LNCaP clone FGC (cell line): Measurements from ENCODE around the gene CFAP45.

Experiments used
- DNase-seq: peaks from one replicate; pipeline ENCODE4 v3.0.0-alpha.2; 2011; ENCODE audit warnings: low read depth
- H3K4me3 ChIP-seq: 2 replicates; pipeline ENCODE4 v1.5.1; 2011; ENCODE audit warnings: mild to moderate bottlenecking, low read depth, low read length, control low read depth
- TF ChIP-seq, protein P1 (sequence below): IDR thresholded peaks from 2 replicates; pipeline ENCODE4 v1.5.1; 2012; ENCODE audit warnings: mild to moderate bottlenecking; ENCODE audit not compliant: control insufficient read depth, insufficient read depth; ENCODE audit errors: extremely low read depth

CFAP45 gene

DNA sequence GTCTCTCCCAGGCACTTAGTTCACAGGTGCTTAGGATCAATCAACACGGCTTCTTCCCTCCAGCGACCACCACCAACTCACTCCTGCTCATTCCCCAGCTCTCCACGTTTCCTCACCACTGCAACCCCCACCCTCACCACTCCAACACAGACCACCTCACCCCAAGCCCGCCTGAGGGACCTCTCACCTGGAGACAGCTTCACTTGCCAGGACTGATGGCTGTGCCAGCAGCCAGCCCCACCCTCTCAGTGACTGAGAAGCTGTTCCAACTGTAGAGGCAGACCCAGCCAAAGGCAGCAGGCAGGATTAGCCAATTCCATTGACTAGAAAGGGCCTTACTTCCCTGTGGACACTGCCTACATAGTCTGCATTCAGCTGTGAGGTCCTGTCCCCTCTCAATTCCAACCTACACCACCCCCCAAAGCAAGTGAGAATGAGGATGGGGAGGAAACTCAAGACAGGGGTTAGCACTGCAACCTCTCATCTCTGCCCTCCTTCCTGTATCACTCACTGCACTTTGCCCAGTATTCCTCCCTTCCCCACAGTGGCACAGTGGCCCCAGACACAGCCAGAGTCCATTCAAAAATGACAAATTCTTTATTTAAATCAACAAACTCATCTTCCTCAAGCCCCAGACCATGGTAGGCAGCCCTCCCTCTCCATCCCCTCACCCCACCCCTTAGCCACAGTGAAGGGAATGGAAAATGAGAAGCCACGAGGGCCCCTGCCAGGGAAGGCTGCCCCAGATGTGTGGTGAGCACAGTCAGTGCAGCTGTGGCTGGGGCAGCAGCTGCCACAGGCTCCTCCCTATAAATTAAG, 17.8 kb upstream of the CFAP45 start:
- TF ChIP-seq, protein P1, sequence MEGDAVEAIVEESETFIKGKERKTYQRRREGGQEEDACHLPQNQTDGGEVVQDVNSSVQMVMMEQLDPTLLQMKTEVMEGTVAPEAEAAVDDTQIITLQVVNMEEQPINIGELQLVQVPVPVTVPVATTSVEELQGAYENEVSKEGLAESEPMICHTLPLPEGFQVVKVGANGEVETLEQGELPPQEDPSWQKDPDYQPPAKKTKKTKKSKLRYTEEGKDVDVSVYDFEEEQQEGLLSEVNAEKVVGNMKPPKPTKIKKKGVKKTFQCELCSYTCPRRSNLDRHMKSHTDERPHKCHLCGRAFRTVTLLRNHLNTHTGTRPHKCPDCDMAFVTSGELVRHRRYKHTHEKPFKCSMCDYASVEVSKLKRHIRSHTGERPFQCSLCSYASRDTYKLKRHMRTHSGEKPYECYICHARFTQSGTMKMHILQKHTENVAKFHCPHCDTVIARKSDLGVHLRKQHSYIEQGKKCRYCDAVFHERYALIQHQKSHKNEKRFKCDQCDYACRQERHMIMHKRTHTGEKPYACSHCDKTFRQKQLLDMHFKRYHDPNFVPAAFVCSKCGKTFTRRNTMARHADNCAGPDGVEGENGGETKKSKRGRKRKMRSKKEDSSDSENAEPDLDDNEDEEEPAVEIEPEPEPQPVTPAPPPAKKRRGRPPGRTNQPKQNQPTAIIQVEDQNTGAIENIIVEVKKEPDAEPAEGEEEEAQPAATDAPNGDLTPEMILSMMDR: no peak
- H3K4me3 ChIP-seq: no peak overlapping the region
- DNase-seq: no peak

DNA sequence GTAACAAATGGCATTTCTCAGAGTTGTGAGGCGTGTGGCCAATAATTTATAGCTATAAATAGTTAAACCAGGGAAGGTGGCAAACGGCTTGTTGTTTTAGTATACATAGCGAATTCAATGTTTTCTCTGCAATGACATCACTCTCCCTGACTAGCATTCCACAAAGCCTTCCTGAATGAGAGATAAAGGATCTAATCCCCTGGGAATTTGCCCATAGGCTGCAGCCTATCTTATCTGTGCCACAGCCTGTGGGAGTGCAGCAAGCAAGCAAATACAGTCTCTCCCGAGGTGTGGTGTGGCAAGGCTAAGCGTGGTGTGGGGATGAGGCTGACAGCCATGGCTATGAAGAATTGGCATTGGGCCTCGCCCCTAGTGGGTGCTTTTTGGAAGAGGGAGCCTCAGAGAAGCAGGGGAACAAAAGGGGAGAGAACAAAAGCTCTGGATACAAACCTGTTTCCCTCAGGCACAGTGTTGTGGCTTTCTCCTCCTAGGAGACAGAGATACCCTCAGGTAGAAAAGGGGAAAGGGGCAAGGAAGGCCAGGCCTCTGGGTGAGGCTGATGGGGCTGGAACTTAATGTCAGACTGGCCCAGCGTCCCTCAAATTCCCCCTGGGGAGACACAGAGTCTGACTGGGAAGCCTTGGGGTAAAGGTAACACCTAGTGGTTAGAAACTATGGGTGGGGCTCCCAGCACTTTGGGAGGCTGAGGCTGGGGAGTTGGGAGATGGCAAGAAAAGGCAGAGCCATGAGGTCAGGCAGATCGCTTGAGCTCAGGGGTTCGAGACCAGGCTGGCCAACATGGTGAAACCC, 16.5 kb upstream of the CFAP45 start:
- peak; percentile 97 for DNase-seq
- no peak overlapping the region for H3K4me3 ChIP-seq
- TF ChIP-seq, protein P1: no peak

DNA sequence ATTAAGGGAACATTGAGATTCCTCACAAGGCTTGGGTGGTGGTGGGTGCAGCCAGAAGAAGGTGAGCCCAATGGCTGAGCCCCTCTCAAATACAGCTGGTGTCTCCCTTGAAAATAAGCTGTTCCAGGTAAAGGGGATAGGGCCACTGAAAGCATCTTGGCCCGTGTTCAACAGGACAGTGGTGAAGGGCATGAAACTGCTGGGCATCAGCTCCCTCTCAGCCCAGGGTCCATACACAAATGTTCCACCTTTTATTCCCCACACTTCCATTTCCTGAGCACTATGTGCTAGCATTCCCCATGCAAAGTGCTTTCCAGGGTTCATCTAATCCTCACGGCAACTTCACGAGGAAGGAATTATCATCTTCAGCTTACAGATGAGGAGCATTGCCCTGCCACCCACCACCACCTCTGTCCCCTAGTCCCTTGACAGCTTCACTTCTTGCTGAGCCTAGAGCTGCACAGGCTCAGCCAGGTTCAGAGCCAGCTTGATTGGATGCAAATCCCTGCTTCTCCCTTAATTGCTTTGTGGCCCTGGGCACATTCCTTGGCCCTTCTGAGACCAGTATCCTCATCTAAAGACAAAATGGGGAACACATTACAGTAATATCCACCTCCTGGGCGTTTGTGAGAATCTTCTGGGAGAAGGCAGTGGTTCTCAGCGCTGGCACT, 15.7 kb upstream of the CFAP45 start:
- no peak for DNase-seq
- TF ChIP-seq, protein P1: no peak
- H3K4me3 ChIP-seq: no peak overlapping the region

DNA sequence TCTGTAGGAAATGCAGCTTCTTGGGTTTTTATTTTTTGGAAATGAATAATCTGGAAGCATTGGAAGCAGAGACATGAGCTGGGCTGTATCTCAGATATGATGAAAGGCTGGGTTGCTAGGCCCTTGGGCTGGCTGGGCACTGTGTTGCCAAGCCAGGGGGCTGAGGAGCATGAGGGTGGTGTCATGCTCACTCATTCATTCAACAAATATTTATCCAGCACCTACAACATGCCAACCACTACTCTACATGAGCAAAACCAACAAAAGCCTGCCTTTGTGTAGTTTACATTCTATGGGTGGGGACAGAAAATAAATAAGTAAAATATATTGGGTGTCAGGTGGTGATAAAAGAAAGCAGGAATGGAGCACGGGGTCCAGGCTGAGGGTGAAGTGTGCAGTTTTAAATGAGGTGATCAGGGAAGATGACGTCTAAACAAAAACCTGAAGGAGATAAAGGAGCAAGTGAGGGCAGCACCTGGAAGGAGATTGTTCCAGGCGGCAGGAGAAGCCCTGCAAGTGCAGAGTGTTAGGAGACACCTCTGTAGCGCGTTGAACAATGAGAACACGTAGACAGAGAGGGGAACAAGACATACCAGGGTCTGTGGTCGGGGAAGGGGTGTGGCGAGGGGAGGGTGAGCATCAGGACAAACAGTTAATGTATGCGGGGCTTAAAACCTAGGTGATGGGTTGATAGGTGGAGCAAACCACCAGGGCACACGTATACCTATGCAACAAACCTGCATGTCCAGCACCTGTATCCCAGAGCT, 14.5 kb upstream of the CFAP45 start:
- TF ChIP-seq, protein P1: no peak
- H3K4me3 ChIP-seq: no peak overlapping the region
- no peak for DNase-seq

DNA sequence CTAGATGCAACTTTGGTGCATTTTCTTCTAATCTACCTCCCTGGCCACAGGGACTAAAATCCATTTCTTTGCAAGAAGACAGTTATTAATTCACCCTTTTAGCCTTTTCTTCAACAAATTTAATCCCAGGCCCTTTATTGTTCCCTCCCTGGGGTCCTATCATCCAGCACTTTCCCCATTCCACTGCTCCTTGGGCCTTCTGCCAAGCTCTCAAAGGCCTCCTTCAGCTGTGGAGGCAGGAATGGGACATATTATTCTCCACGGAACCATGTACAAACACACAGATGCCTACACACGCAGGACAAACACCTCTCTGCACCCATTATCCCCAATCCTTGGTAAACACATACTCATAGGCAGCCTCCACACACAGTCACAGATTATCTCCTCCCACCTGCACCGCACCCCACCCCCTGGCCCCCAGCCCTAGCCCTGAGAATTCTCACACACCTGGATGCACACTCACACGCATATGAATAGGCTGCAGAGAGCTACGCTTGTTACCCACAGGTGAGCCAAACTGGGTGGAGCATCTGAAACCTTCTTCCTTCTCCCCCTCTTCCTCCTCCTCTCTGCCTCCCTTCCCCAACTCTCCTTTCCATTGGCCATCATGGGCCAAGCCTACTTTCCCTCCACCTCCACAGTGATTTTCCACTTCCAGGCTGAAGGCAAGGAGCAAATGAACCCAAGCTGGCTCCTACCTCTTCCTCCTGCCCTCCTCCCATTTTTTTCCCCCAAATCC, 13.7 kb upstream of the CFAP45 start:
- DNase-seq: no peak
- no peak overlapping the region for H3K4me3 ChIP-seq
- TF ChIP-seq, protein P1: no peak
